ENCODE measurements around the gene ADARB1. TPM values are rescaled to one million over a fixed set of nuclear protein-coding genes. Genes with fewer than 3 reads are reported as not detected.

The ADARB1 gene
- total RNA-seq, 1 donor from 2014 or later: 5.1 TPM

DNA sequence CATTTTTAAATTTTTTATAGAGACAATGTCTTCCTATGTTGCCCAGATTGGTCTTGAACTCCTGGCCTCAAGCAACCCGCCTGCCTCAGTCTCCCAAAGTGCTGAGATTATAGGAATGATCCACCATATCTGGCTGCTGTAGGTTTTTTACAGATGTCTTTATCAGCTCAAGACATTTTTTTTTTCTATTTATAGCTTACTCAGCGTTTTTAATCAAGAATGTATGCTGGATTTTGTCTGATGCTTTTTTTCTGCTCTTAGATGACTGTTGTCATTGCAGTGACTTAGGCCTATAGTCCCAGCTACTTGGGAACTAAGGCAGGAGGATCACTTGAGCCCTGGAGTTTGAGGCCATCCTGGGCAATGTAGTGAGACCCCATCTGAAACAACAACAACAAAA lies 140.8 kb downstream of the ADARB1 start:
- Histone ChIP-seq H2AFZ (replicated peaks) (no peak overlapping the region), H3K9me3 (ENCODE audit: low read depth) (peaks cover 4% of the 10 kb centered on the region), H3K27me3 (no peaks in the 10 kb centered on the region), H3K9ac (no peak overlapping the region), H3F3A (ENCODE audit: low read depth) (no peaks in the 10 kb centered on the region), H3K4me3 (no peak overlapping the region), H3K4me1 (no peaks in the 10 kb centered on the region), H3K27ac (no peak overlapping the region), H3K36me3 (no peaks in the 10 kb centered on the region), H4K20me1 (ENCODE audit: low read depth) (no peaks in the 10 kb centered on the region), H3K79me2 (ENCODE audit: low read depth) (no peaks in the 10 kb centered on the region), H3K4me2 (no peak overlapping the region)
- peaks cover 8% of the 10 kb centered on the region for H3K36me3 Mint-ChIP-seq
- H3K27ac Mint-ChIP-seq: no peak overlapping the region
- TF ChIP-seq EZH2 (IDR thresholded peaks at IDR 0.05) (no peak), EZH2phosphoT487 (IDR thresholded peaks at IDR 0.05) (no peak), CTCF (IDR thresholded peaks at IDR 0.05) (no peak)
- peaks cover 9% of the 10 kb centered on the region for H3K9me3 Mint-ChIP-seq
- no peaks in the 10 kb centered on the region for H3K27me3 Mint-ChIP-seq (ENCODE audit: insufficient read depth, low read depth)
- peaks cover under 1% of the 10 kb centered on the region for H3K4me1 Mint-ChIP-seq
- no peak overlapping the region for H3K4me3 Mint-ChIP-seq
- DNase-seq (ENCODE audit: low spot score): no peak

DNA sequence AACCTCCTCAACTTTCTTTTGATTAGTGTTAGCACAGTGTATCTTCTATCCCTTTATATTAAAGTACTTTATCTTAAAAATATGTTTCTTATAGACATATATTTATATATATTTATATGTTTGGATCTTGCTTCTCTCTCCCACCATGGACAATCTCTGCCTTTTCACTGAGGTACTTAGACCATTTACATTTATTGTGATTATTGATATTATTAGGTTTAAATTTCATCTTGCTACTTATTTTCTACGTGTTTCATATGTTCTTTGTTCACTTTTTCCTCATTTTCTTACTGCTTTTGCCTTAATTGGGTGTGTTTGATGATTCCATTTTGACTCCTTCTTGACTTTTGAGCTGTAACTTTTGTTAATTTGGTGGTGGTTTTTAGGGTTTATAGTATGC lies 142.6 kb downstream of the ADARB1 start:
- no peak for DNase-seq (ENCODE audit: low spot score)
- H3K9me3 ChIP-seq (ENCODE audit: low read depth): peaks cover 4% of the 10 kb centered on the region
- H3K4me3 ChIP-seq: no peak overlapping the region
- no peaks in the 10 kb centered on the region for H3K36me3 ChIP-seq
- no peaks in the 10 kb centered on the region for H3K27me3 ChIP-seq
- Mint-ChIP-seq H3K27me3 (ENCODE audit: insufficient read depth, low read depth) (no peaks in the 10 kb centered on the region), H3K4me3 (no peak overlapping the region), H3K27ac (no peak overlapping the region), H3K9me3 (peaks cover 9% of the 10 kb centered on the region), H3K4me1 (no peaks in the 10 kb centered on the region), H3K36me3 (peaks cover 12% of the 10 kb centered on the region)
- no peaks in the 10 kb centered on the region for H3K79me2 ChIP-seq (ENCODE audit: low read depth)
- TF ChIP-seq CTCF (IDR thresholded peaks at IDR 0.05): no peak
- H3K9ac ChIP-seq: no peak overlapping the region
- no peak overlapping the region for H3K4me2 ChIP-seq
- H2AFZ ChIP-seq (replicated peaks): no peak overlapping the region
- H3K27ac ChIP-seq: no peak overlapping the region
- no peaks in the 10 kb centered on the region for H3F3A ChIP-seq (ENCODE audit: low read depth)
- H4K20me1 ChIP-seq (ENCODE audit: low read depth): no peaks in the 10 kb centered on the region
- no peaks in the 10 kb centered on the region for H3K4me1 ChIP-seq

- TF ChIP-seq EZH2 (IDR thresholded peaks at IDR 0.05) (no peak), CTCF (IDR thresholded peaks at IDR 0.05) (no peak), EZH2phosphoT487 (IDR thresholded peaks at IDR 0.05) (no peak)
- Mint-ChIP-seq H3K36me3 (peaks cover 10% of the 10 kb centered on the region), H3K4me3 (no peak overlapping the region), H3K9me3 (peaks cover 9% of the 10 kb centered on the region), H3K4me1 (no peaks in the 10 kb centered on the region), H3K27ac (no peak overlapping the region), H3K27me3 (ENCODE audit: insufficient read depth, low read depth) (no peaks in the 10 kb centered on the region)
- H3K79me2 ChIP-seq (ENCODE audit: low read depth): no peaks in the 10 kb centered on the region
- H2AFZ ChIP-seq (replicated peaks): no peak overlapping the region
- H3K27me3 ChIP-seq: no peaks in the 10 kb centered on the region
- H3K9ac ChIP-seq: no peak overlapping the region
- no peak overlapping the region for H3K4me2 ChIP-seq
- no peak for DNase-seq (ENCODE audit: low spot score)
- H3K4me1 ChIP-seq: no peaks in the 10 kb centered on the region
- H3F3A ChIP-seq (ENCODE audit: low read depth): no peaks in the 10 kb centered on the region
- peaks cover 4% of the 10 kb centered on the region for H3K9me3 ChIP-seq (ENCODE audit: low read depth)
- no peaks in the 10 kb centered on the region for H3K36me3 ChIP-seq
- H3K27ac ChIP-seq: no peak overlapping the region
- no peak overlapping the region for H3K4me3 ChIP-seq
- H4K20me1 ChIP-seq (ENCODE audit: low read depth): no peaks in the 10 kb centered on the region
Observed at GRCh38 chr21:45219517-45219916, 145.1 kb downstream of the ADARB1 start.

DNA sequence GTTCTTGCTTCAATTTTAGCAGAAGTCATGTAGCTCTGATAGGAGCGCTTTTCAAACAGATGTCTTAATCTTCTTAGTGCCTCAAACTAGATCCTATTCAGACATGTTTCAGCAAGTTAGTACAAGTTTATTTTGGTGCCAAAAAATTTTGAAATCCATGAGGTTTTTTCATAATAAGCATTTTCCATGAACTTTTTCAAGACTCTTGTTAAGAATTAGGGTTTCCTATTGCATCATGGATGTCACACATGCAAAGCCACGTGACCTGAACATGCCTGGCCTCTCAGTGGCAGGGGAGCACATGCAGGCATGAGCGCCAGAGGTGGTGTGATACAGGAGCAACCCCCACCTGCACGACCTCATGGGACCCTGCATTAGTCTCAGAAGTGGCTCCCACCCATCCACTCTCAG lies 145.7 kb downstream of the ADARB1 start:
- Mint-ChIP-seq H3K27ac (no peak overlapping the region), H3K36me3 (peaks cover 10% of the 10 kb centered on the region), H3K9me3 (peaks cover 9% of the 10 kb centered on the region), H3K4me1 (no peaks in the 10 kb centered on the region), H3K4me3 (no peak overlapping the region), H3K27me3 (ENCODE audit: insufficient read depth, low read depth) (no peaks in the 10 kb centered on the region)
- Histone ChIP-seq H3F3A (ENCODE audit: low read depth) (peaks cover 1% of the 10 kb centered on the region), H3K36me3 (no peaks in the 10 kb centered on the region), H3K9ac (no peak overlapping the region), H3K27me3 (no peaks in the 10 kb centered on the region), H3K4me2 (no peak overlapping the region), H3K9me3 (ENCODE audit: low read depth) (peaks cover 4% of the 10 kb centered on the region), H2AFZ (replicated peaks) (no peak overlapping the region), H3K79me2 (ENCODE audit: low read depth) (no peaks in the 10 kb centered on the region), H3K4me3 (no peak overlapping the region), H3K27ac (no peak overlapping the region), H3K4me1 (no peaks in the 10 kb centered on the region), H4K20me1 (ENCODE audit: low read depth) (no peaks in the 10 kb centered on the region)
- no peak for TF ChIP-seq EZH2 (IDR thresholded peaks at IDR 0.05)
- TF ChIP-seq CTCF (IDR thresholded peaks at IDR 0.05): no peak
- no peak for TF ChIP-seq EZH2phosphoT487 (IDR thresholded peaks at IDR 0.05)
- no peak for DNase-seq (ENCODE audit: low spot score)
